A673 (cell line): Measurements from ENCODE around the gene ZNF789.

Experiments used
- EZH2 ChIP-seq: fragments of 200-600 bp; sonication (generic); IDR thresholded peaks from 2 replicates; pipeline ENCODE4 v1.6.1; 2017; ENCODE audit warnings: borderline replicate concordance, low read depth, mild to moderate bottlenecking, mixed read lengths, antibody characterized with exemption, low read length; ENCODE audit not compliant: poor library complexity, severe bottlenecking
- TF ChIP-seq, protein P1 (sequence below): fragments of 300-800, 200-600 bp; sonication (generic); conservative IDR thresholded peaks from 2 replicates; pipeline ENCODE4 v1.5.1; 2017; ENCODE audit warnings: low read depth, mild to moderate bottlenecking, antibody characterized with exemption, low read length, moderate library complexity, mixed read lengths

DNA sequence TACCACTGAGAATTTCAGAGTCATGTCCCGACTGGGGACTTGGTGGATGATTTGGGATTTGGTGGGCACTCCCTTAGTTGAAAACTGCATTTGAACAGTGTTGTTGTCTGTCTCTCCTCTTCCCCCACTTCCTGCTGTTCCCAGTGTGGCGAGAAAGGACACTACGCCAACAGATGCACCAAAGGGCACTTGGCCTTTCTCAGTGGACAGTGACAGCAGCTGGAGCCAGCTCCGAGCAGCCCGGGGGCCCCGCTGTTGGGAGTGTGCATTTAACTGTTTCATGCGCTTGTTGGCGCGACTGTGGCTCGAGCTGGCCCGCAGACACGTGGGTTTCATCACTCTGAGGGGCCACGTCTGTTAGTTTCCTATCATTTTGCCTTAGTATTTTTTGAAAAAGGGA is 16.4 kb upstream of the ZNF789 start:
- TF ChIP-seq, protein P1, sequence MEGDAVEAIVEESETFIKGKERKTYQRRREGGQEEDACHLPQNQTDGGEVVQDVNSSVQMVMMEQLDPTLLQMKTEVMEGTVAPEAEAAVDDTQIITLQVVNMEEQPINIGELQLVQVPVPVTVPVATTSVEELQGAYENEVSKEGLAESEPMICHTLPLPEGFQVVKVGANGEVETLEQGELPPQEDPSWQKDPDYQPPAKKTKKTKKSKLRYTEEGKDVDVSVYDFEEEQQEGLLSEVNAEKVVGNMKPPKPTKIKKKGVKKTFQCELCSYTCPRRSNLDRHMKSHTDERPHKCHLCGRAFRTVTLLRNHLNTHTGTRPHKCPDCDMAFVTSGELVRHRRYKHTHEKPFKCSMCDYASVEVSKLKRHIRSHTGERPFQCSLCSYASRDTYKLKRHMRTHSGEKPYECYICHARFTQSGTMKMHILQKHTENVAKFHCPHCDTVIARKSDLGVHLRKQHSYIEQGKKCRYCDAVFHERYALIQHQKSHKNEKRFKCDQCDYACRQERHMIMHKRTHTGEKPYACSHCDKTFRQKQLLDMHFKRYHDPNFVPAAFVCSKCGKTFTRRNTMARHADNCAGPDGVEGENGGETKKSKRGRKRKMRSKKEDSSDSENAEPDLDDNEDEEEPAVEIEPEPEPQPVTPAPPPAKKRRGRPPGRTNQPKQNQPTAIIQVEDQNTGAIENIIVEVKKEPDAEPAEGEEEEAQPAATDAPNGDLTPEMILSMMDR: no peak
- no peak for TF ChIP-seq EZH2
